T-cell (primary cell): ENCODE data around the gene BATF3. TPM values are rescaled to one million over a fixed set of nuclear protein-coding genes. Genes with fewer than 3 reads are reported as not detected.

Experiments used
- ATAC-seq, 4 experiments: fragments of 200-7000 bp in 3 of 4; fragments of 150-1000 bp in 1 of 4; cut with Tn5 transposase; replicated peaks in 1 of 4; 1 replicate in 3 of 4; 2 replicates in 1 of 4; pipeline ENCODE4 v1.10.0; 2021; ENCODE audit warnings: moderate library complexity in 3 of 4, mild to moderate bottlenecking in 2 of 4, moderate number of reproducible peaks in 1 of 4
- CTCF ChIA-PET, 2 donors: fragments of 300-600 bp; sonication (Branson Sonifier 250); formaldehyde crosslinking; loops; one replicate each; lab custom pipeline; 2022; ENCODE audit warnings: antibody characterized with exemption in 2 of 2; lab: Charles Lee
- POLR2A ChIA-PET, 2 donors: fragments of 300-600 bp; sonication (Branson Sonifier 250); formaldehyde crosslinking; loops; one replicate each; lab custom pipeline; 2022; ENCODE audit warnings: antibody characterized with exemption in 2 of 2; lab: Charles Lee
- DNase-seq, 35 experiments: peaks; one replicate each; pipeline versions ENCODE4 v3.0.0 to v3.0.0-alpha.2; 2013 to 2023
- H3K27ac ChIP-seq: one replicate; pipeline ENCODE4 v1.5.1; 2013; ENCODE audit warnings: low read length
- H3K27me3 ChIP-seq, 2 experiments: replicated peaks in 1 of 2; 1 replicate in 1 of 2; 2 replicates in 1 of 2; pipeline versions ENCODE4 v1.6.1 to v1.7.0; 2013; ENCODE audit warnings: low read length in 1 of 2, mixed read lengths in 1 of 2; ENCODE audit not compliant: control insufficient read depth in 2 of 2, insufficient read depth in 2 of 2; ENCODE audit errors: extremely low read depth in 1 of 2
- H3K36me3 ChIP-seq, 2 donors: 1 replicate in 1 of 2; 2 replicates in 1 of 2; pipeline versions ENCODE4 v1.6.1 to v1.7.0; 2013; ENCODE audit warnings: low read length in 1 of 2; ENCODE audit not compliant: control insufficient read depth in 2 of 2, insufficient read depth in 1 of 2; ENCODE audit errors: extremely low read depth in 1 of 2
- H3K4me1 ChIP-seq, 2 experiments: 1 replicate in 1 of 2; 2 replicates in 1 of 2; pipeline versions ENCODE4 v1.6.1 to v1.7.0; 2013; ENCODE audit warnings: low read length in 2 of 2, mixed read lengths in 1 of 2; ENCODE audit not compliant: insufficient read depth in 2 of 2, control insufficient read depth in 1 of 2; ENCODE audit errors: extremely low read depth in 1 of 2
- H3K4me3 ChIP-seq, 2 donors: 1 replicate in 1 of 2; 2 replicates in 1 of 2; pipeline versions ENCODE4 v1.5.1 to v1.7.0; 2013; ENCODE audit warnings: mild to moderate bottlenecking in 2 of 2, low read length in 1 of 2, moderate library complexity in 1 of 2; ENCODE audit not compliant: control insufficient read depth in 1 of 2; ENCODE audit errors: extremely low read depth in 1 of 2
- H3K9me3 ChIP-seq: 2 replicates; pipeline ENCODE4 v1.7.0; 2013
- H3K27ac Mint-ChIP-seq, 2 donors: one replicate each; pipeline ENCODE4 v1.8.0; 2020 to 2021; ENCODE audit warnings: mild to moderate bottlenecking in 2 of 2, mixed read lengths in 2 of 2
- H3K27me3 Mint-ChIP-seq, 2 donors: one replicate each; pipeline ENCODE4 v1.8.0; 2021 to 2022; ENCODE audit warnings: mixed read lengths in 2 of 2
- H3K36me3 Mint-ChIP-seq: one replicate; pipeline ENCODE4 v1.8.0; 2021; ENCODE audit warnings: mixed read lengths
- H3K4me1 Mint-ChIP-seq, 3 donors: one replicate each; pipeline ENCODE4 v1.8.0; 2020 to 2022; ENCODE audit warnings: mixed read lengths in 3 of 3, mild to moderate bottlenecking in 1 of 3
- H3K4me3 Mint-ChIP-seq, 3 donors: one replicate each; pipeline ENCODE4 v1.8.0; 2020 to 2022; ENCODE audit warnings: mild to moderate bottlenecking in 3 of 3, mixed read lengths in 3 of 3, moderate library complexity in 3 of 3
- H3K9me3 Mint-ChIP-seq, 3 donors: one replicate each; pipeline ENCODE4 v1.8.0; 2020 to 2022; ENCODE audit warnings: mixed read lengths in 3 of 3
- WGBS: methylation state at CpG from one replicate; pipeline ENCODE4 v1.1.5; 2013; ENCODE audit warnings: missing lambda C conversion rate; ENCODE audit not compliant: insufficient coverage; 5-methylcytosine and 5-hydroxymethylcytosine counted together
- total RNA-seq, 35 experiments: library from RNA in 6 of 35; stranded (reverse) in 6 of 35; fragments of 120-200 nt in 1 of 35; gene quantifications; one replicate each; pipeline versions ENCODE4 v1.2.1 to v1.2.4 and lab custom pipeline; 2013 to 2026

BATF3 gene
- total RNA-seq, 5 donors from 2014 or later (not counting 1 experiment from before 2014, with no cell fraction given), result 0.30 to 3.2 (median 2.1) TPM

- no peaks in the 10 kb centered on the region for H3K36me3 ChIP-seq
- Mint-ChIP-seq H3K27me3 (peaks cover 17 to 25% of the 10 kb centered on the region in 2 donors), H3K36me3 (no peaks in the 10 kb centered on the region), H3K27ac (no peak overlapping the region), H3K4me3 (no peak overlapping the region), H3K9me3 (no peaks in the 10 kb centered on the region), H3K4me1 (no peaks in the 10 kb centered on the region)
- ChIA-PET CTCF (interaction anchor here in 1 of 2 donors (0.6 kb wide), 1 partner anchor 142 kb away, joined by 4 read pairs; no protein-coding TSS in a partner anchor), POLR2A (no interaction called here)
- no peak overlapping the region for H3K4me3 ChIP-seq
- H3K4me1 ChIP-seq, result no peaks in the 10 kb centered on the region
- DNase-seq (no peak), ATAC-seq (no peak)
- WGBS, result 68% methylated on average over 2 of the region's 5 CpGs
- peaks cover 0 to 11% of the 10 kb centered on the region in 2 experiments for H3K27me3 ChIP-seq
- H3K27ac ChIP-seq, result no peak overlapping the region
- H3K9me3 ChIP-seq, result no peaks in the 10 kb centered on the region
These were observed 42.9 kb downstream of the BATF3 start for GRCh38 chr1:212656730-212657129.

- H3K9me3 ChIP-seq, result no peaks in the 10 kb centered on the region
- POLR2A ChIA-PET, result no interaction called here
- no peak for DNase-seq
These were observed 43.8 kb downstream of the BATF3 start for GRCh38 chr1:212655668-212656440.

GRCh38 chr1:212652609-212653008 lies 47.0 kb downstream of the BATF3 start:
- Mint-ChIP-seq H3K27me3 (peaks cover 10 to 22% of the 10 kb centered on the region in 2 donors), H3K4me1 (no peaks in the 10 kb centered on the region), H3K4me3 (no peak overlapping the region), H3K27ac (no peak overlapping the region), H3K9me3 (no peaks in the 10 kb centered on the region), H3K36me3 (no peaks in the 10 kb centered on the region)
- ATAC-seq (no peak), DNase-seq (no peak)
- POLR2A ChIA-PET, result no interaction called here
- Histone ChIP-seq H3K9me3 (no peaks in the 10 kb centered on the region), H3K4me3 (no peak overlapping the region), H3K36me3 (no peaks in the 10 kb centered on the region), H3K4me1 (no peaks in the 10 kb centered on the region), H3K27me3 (peaks cover 0 to 4% of the 10 kb centered on the region in 2 experiments), H3K27ac (no peak overlapping the region)
- CTCF ChIA-PET, result no interaction called here
- no CpG with 5 or more reads among the region's 1 CpG for WGBS

More at GRCh38 chr1:212655668-212656440, 43.8 kb downstream of the BATF3 start:
- no peaks in the 10 kb centered on the region for H3K36me3 ChIP-seq
- H3K9me3 Mint-ChIP-seq, result no peaks in the 10 kb centered on the region
- H3K4me3 Mint-ChIP-seq, result no peak overlapping the region
- 50% methylated on average over 2 of the region's 6 CpGs for whole genome bisulfite sequencing
- H3K36me3 Mint-ChIP-seq, result no peaks in the 10 kb centered on the region
- no peak overlapping the region for H3K27ac Mint-ChIP-seq
- H3K4me1 ChIP-seq, result no peaks in the 10 kb centered on the region
- no peak overlapping the region for H3K4me3 ChIP-seq
- H3K27ac ChIP-seq, result no peak overlapping the region
- ATAC-seq, result no peak
- CTCF ChIA-PET, result interaction anchor here (0.6 to 1.1 kb wide), 2 partner anchors 9 to 143 kb away, joined by 3 to 4 read pairs; no protein-coding TSS in a partner anchor
- H3K27me3 ChIP-seq, result peaks cover 0 to 11% of the 10 kb centered on the region in 2 experiments
- H3K27me3 Mint-ChIP-seq, result peaks cover 17 to 25% of the 10 kb centered on the region in 2 donors
- no peaks in the 10 kb centered on the region for H3K4me1 Mint-ChIP-seq

- Mint-ChIP-seq H3K4me1 (no peaks in the 10 kb centered on the region), H3K27me3 (peaks cover 11 to 16% of the 10 kb centered on the region in 2 donors), H3K36me3 (no peaks in the 10 kb centered on the region), H3K9me3 (no peaks in the 10 kb centered on the region), H3K27ac (no peak overlapping the region), H3K4me3 (no peak overlapping the region)
- Histone ChIP-seq H3K4me3 (no peak overlapping the region), H3K4me1 (no peaks in the 10 kb centered on the region), H3K27me3 (peaks cover 0 to 7% of the 10 kb centered on the region in 2 experiments), H3K27ac (no peak overlapping the region), H3K36me3 (no peaks in the 10 kb centered on the region), H3K9me3 (no peaks in the 10 kb centered on the region)
- DNase-seq, result no peak
- WGBS, result 100% methylated on average over 1 of the region's 3 CpGs
- ChIA-PET POLR2A (no interaction called here), CTCF (no interaction called here)
- ATAC-seq, result no peak
These were observed 47.7 kb downstream of the BATF3 start for GRCh38 chr1:212651977-212652376.

- Mint-ChIP-seq H3K36me3 (no peaks in the 10 kb centered on the region), H3K27me3 (peaks cover 11 to 14% of the 10 kb centered on the region in 2 donors), H3K4me3 (no peak overlapping the region), H3K27ac (no peak overlapping the region), H3K9me3 (no peaks in the 10 kb centered on the region), H3K4me1 (no peaks in the 10 kb centered on the region)
- POLR2A ChIA-PET, result no interaction called here
- CTCF ChIA-PET, result no interaction called here
- no peaks in the 10 kb centered on the region for H3K9me3 ChIP-seq
- no peaks in the 10 kb centered on the region for H3K4me1 ChIP-seq
- no peak for ATAC-seq
- WGBS, result 96% methylated on average over 4 of the region's 4 CpGs
- no peak overlapping the region for H3K4me3 ChIP-seq
- H3K27me3 ChIP-seq, result peaks cover 0 to 12% of the 10 kb centered on the region in 2 experiments
- H3K36me3 ChIP-seq, result no peaks in the 10 kb centered on the region
- no peak overlapping the region for H3K27ac ChIP-seq
- DNase-seq, result no peak
These were observed 48.1 kb downstream of the BATF3 start for GRCh38 chr1:212651521-212651920.

- ChIA-PET CTCF (interaction anchor here in 1 of 2 donors (0.7 kb wide), 1 partner anchor 14 kb away, joined by 3 read pairs; no protein-coding TSS in a partner anchor), POLR2A (interaction anchor here in 1 of 2 donors (0.7 kb wide), 2 partner anchors 135 to 198 kb away, joined by 6 read pairs; no protein-coding TSS in a partner anchor)
- no peak for DNase-seq
- Mint-ChIP-seq H3K27ac (no peak overlapping the region), H3K4me3 (no peak overlapping the region), H3K27me3 (peaks cover 11 to 13% of the 10 kb centered on the region in 2 donors), H3K36me3 (no peaks in the 10 kb centered on the region), H3K9me3 (no peaks in the 10 kb centered on the region), H3K4me1 (no peaks in the 10 kb centered on the region)
- WGBS, result no CpG with 5 or more reads among the region's 3 CpGs
- H3K4me1 ChIP-seq, result no peaks in the 10 kb centered on the region
- peaks cover 0 to 9% of the 10 kb centered on the region in 2 experiments for H3K27me3 ChIP-seq
- H3K36me3 ChIP-seq, result no peaks in the 10 kb centered on the region
- H3K27ac ChIP-seq, result no peak overlapping the region
- H3K4me3 ChIP-seq, result no peak overlapping the region
- ATAC-seq, result no peak
- H3K9me3 ChIP-seq, result no peaks in the 10 kb centered on the region
These were observed 49.4 kb downstream of the BATF3 start for GRCh38 chr1:212650228-212650627.
